B cell (primary cell): ENCODE data around the gene PLTP. TPM values are rescaled to one million over a fixed set of nuclear protein-coding genes. Genes with fewer than 3 reads are reported as not detected.

Experiments
- ATAC-seq: fragments of 200-7000 bp; cut with Tn5 transposase; one replicate; pipeline ENCODE4 v1.10.0; 2021; ENCODE audit warnings: low read depth, mild to moderate bottlenecking, moderate number of reproducible peaks, moderate library complexity
- CTCF ChIA-PET: fragments of 350-600 bp; sonication (Branson Sonifier 250); formaldehyde crosslinking; loops from one replicate; lab custom pipeline; 2021; ENCODE audit warnings: antibody characterized with exemption, inconsistent platforms; lab: Charles Lee
- POLR2A ChIA-PET: fragments of 350-600 bp; sonication (Branson Sonifier 250); formaldehyde crosslinking; loops from one replicate; lab custom pipeline; 2021; ENCODE audit warnings: antibody characterized with exemption; lab: Charles Lee
- DNase-seq: peaks from one replicate; pipeline ENCODE4 v3.0.0; 2013
- H2AFZ ChIP-seq: 2 replicates; pipeline ENCODE4 v1.6.1; 2012; ENCODE audit warnings: mild to moderate bottlenecking, low read depth, low read length; ENCODE audit not compliant: insufficient read depth, poor library complexity, severe bottlenecking
- H3K27ac ChIP-seq, 2 donors: 1 replicate in 1 of 2; 2 replicates in 1 of 2; pipeline ENCODE4 v1.5.1; 2012 to 2013; ENCODE audit warnings: low read length in 2 of 2, mild to moderate bottlenecking in 2 of 2, moderate library complexity in 1 of 2
- H3K27me3 ChIP-seq, 4 experiments: fragments of 200-600 bp in 1 of 4; sonication (generic) in 1 of 4; replicated peaks in 1 of 4; 1 replicate in 2 of 4; 2 replicates in 2 of 4; pipeline versions ENCODE4 v1.6.1 to v1.7.0; 2013 to 2016; ENCODE audit warnings: low read length in 3 of 4, mild to moderate bottlenecking in 2 of 4, mixed read lengths in 1 of 4, moderate library complexity in 1 of 4; ENCODE audit not compliant: insufficient read depth in 4 of 4, control insufficient read depth in 3 of 4; ENCODE audit errors: control extremely low read depth in 1 of 4
- H3K36me3 ChIP-seq, 2 experiments: replicated peaks in 1 of 2; 1 replicate in 1 of 2; 2 replicates in 1 of 2; pipeline versions ENCODE4 v1.6.1 to v1.7.1; 2013; ENCODE audit warnings: low read length in 1 of 2; ENCODE audit not compliant: insufficient read depth in 2 of 2, control insufficient read depth in 1 of 2; ENCODE audit errors: control extremely low read depth in 1 of 2, extremely low read depth in 1 of 2
- H3K4me1 ChIP-seq, 2 donors: fragments of 200-600 bp in 1 of 2; sonication (generic) in 1 of 2; 1 replicate in 1 of 2; 2 replicates in 1 of 2; pipeline versions ENCODE4 v1.5.1 to v1.6.1; 2013 to 2017; ENCODE audit warnings: low read length in 2 of 2; ENCODE audit not compliant: control insufficient read depth in 2 of 2, insufficient read depth in 2 of 2
- H3K4me2 ChIP-seq: replicated peaks from 2 replicates; pipeline ENCODE3; 2012; ENCODE audit warnings: mild to moderate bottlenecking, low read depth, low read length; ENCODE audit not compliant: poor library complexity, severe bottlenecking
- H3K4me3 ChIP-seq, 5 experiments: fragments of 200-600 bp in 1 of 5; sonication (generic) in 1 of 5; 1 replicate in 3 of 5; 2 replicates in 2 of 5; pipeline versions ENCODE4 v1.5.1 to v1.7.0; 2011 to 2016; ENCODE audit warnings: low read length in 4 of 5, mild to moderate bottlenecking in 4 of 5, low read depth in 2 of 5, control low read depth in 1 of 5, moderate library complexity in 1 of 5; ENCODE audit not compliant: insufficient read depth in 1 of 5; ENCODE audit errors: control extremely low read depth in 1 of 5, extremely low read depth in 1 of 5
- H3K79me2 ChIP-seq: fragments of 200-600 bp; sonication (generic); one replicate; pipeline ENCODE4 v1.6.0; 2016; ENCODE audit warnings: low read length; ENCODE audit not compliant: control insufficient read depth, insufficient read depth
- H3K9ac ChIP-seq: fragments of 200-600 bp; sonication (generic); 2 replicates; pipeline ENCODE4 v1.6.1; 2017; ENCODE audit warnings: mild to moderate bottlenecking, low read length, moderate library complexity
- H3K9me3 ChIP-seq, 3 donors: one replicate each; pipeline versions ENCODE4 v1.6.1 to v1.7.1; 2013; ENCODE audit warnings: low read length in 2 of 3; ENCODE audit not compliant: control insufficient read depth in 2 of 3, insufficient read depth in 1 of 3; ENCODE audit errors: control extremely low read depth in 1 of 3
- H4K20me1 ChIP-seq: 2 replicates; pipeline ENCODE4 v1.6.0; 2012; ENCODE audit warnings: mild to moderate bottlenecking, low read length; ENCODE audit not compliant: insufficient read depth, control insufficient read depth, poor library complexity, severe bottlenecking
- H3K27ac Mint-ChIP-seq: one replicate; pipeline ENCODE4 v1.8.0; 2021; ENCODE audit warnings: mixed read lengths
- H3K27me3 Mint-ChIP-seq: one replicate; pipeline ENCODE4 v1.8.0; 2021; ENCODE audit warnings: mixed read lengths
- H3K4me1 Mint-ChIP-seq: one replicate; pipeline ENCODE4 v1.8.0; 2021; ENCODE audit warnings: mixed read lengths
- H3K4me3 Mint-ChIP-seq: one replicate; pipeline ENCODE4 v1.8.0; 2021; ENCODE audit warnings: mixed read lengths
- H3K9me3 Mint-ChIP-seq: one replicate; pipeline ENCODE4 v1.8.0; 2022; ENCODE audit warnings: mixed read lengths; ENCODE audit not compliant: insufficient read depth
- CTCF ChIP-seq: fragments of 200-600 bp; IDR thresholded peaks from one replicate; pipeline ENCODE4 v1.8.0; 2022; ENCODE audit warnings: antibody characterized with exemption, mild to moderate bottlenecking
- EZH2 ChIP-seq: IDR thresholded peaks from 2 replicates; pipeline ENCODE4 v1.6.1; 2012; ENCODE audit warnings: borderline replicate concordance, low read depth, mild to moderate bottlenecking, moderate library complexity, low read length; ENCODE audit not compliant: insufficient read depth, poor library complexity, severe bottlenecking
- WGBS: methylation state at CpG from one replicate; pipeline ENCODE4 v1.1.5; 2013; ENCODE audit warnings: missing lambda C conversion rate; ENCODE audit not compliant: insufficient coverage; 5-methylcytosine and 5-hydroxymethylcytosine counted together
- intact Hi-C: fragments of 100-400 bp; cut with micrococcal nuclease; formaldehyde crosslinking; loops from one replicate; pipeline ENCODE4 v1.10.0; 2022
- polyA plus RNA-seq: library from polyadenylated mRNA; depleted of rRNA; stranded (reverse); fragments of >200 nt; gene quantifications from 2 replicates; pipeline ENCODE4 v1.2.3, GENCODE V29; 2012
- total RNA-seq, 2 donors: library from RNA; stranded (reverse); fragments of 120-200 nt in 1 of 2; gene quantifications; 1 replicate in 1 of 2; 2 replicates in 1 of 2; pipeline versions ENCODE4 v1.2.3 to v1.2.4, GENCODE V29; 2013 to 2022

The PLTP gene
- total and polyA plus RNA-seq, 2 donors (not counting 1 experiment from before 2014, with no cell fraction given) = 1.4 to 4.0 TPM

DNA sequence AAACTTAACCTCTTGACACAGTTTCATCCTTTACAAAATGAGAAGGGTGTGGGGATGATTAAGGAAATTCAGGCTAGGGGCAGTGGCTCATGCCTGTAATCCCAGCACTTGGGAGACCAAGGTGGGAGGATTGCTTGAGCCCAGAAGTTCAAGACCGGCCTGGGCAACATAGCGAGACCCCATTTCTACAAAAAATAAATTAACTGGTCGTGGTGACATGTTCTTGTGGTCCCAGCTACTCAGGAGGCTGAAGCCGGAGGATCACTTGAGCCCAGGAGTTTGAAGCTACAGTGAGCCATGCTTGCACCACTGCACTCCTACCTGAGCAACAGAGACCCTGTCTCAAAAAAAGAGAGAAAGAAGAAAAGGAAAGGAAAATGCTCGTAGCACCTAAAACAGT is 45.5 kb downstream of the PLTP start:
- H4K20me1 ChIP-seq = no peaks in the 10 kb centered on the region
- Mint-ChIP-seq H3K27me3 (no peaks in the 10 kb centered on the region), H3K4me1 (no peaks in the 10 kb centered on the region), H3K27ac (no peak overlapping the region), H3K4me3 (no peak overlapping the region), H3K9me3 (no peaks in the 10 kb centered on the region)
- no peak overlapping the region for H2AFZ ChIP-seq
- H3K27ac ChIP-seq = no peak overlapping the region
- no peaks in the 10 kb centered on the region for H3K9me3 ChIP-seq
- H3K4me3 ChIP-seq = no peak overlapping the region
- 96% methylated on average over 4 of the region's 5 CpGs for WGBS
- ATAC-seq (no peak), DNase-seq (no peak)
- no peak overlapping the region for H3K9ac ChIP-seq
- intact Hi-C loops = no loop called here
- peaks cover 9% of the 10 kb centered on the region for H3K79me2 ChIP-seq
- H3K27me3 ChIP-seq = no peaks in the 10 kb centered on the region
- H3K4me1 ChIP-seq = no peaks in the 10 kb centered on the region
- ChIA-PET CTCF (interaction anchor here (1.0 kb wide), 1 partner anchor 9 kb away, joined by 3 read pairs; no protein-coding TSS in a partner anchor), POLR2A (no interaction called here)
- H3K4me2 ChIP-seq = no peak overlapping the region
- TF ChIP-seq EZH2 (no peak), CTCF (no peak)
- no peaks in the 10 kb centered on the region for H3K36me3 ChIP-seq

DNA sequence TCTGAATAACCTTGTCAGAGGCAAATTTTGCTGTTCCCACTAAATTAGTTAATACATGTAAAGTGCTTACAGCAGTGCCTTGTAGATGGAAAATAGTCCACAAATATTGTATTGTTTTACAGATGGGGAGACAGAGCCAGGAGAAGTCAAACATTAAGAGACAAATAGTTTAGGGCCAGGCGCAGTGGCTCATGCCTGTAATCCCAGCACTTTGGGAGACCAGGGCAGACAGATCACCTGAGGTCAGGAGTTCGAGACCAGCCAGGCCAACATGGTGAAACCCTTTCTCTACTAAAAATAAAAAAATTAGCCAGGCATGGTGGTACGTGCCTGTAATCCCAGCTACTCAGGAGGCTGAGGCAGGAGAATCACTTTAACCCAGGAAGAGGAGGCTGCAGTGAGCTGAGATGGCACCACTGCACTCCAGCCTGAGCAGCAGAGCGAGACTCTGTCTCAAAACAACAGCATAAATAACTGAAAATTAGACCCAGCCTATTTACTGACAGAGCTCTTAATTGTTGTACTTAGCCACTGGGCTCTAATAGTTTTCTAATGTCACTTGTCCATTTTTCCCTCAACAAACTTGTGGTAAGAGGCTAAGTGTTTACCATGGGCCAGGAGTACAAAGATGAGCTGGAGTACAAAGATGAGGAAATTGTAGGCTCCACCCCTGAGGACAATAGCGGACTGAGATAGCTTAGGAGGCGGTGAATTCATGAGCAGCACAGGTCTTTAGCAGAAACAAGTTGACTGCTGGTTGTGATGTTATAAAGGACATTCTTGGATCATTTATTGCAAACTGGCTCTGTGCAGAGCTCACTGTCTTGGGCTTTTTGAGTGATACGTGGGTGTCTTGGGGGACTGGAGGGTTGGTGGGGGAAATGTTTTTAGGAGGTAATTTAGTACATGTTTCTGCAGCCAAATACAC is 48.1 kb downstream of the PLTP start:
- Mint-ChIP-seq H3K4me1 (peaks cover 6% of the 10 kb centered on the region), H3K27ac (no peak overlapping the region), H3K9me3 (no peaks in the 10 kb centered on the region), H3K27me3 (no peaks in the 10 kb centered on the region), H3K4me3 (no peak overlapping the region)
- no peak overlapping the region for H3K9ac ChIP-seq
- ChIA-PET CTCF (no interaction called here), POLR2A (interaction anchor here (0.7 kb wide), 1 partner anchor 187 kb away, joined by 5 read pairs; no protein-coding TSS in a partner anchor)
- DNase-seq (no peak), ATAC-seq (no peak)
- WGBS = 100% methylated on average over 5 of the region's 7 CpGs
- no peaks in the 10 kb centered on the region for H4K20me1 ChIP-seq
- intact Hi-C loops = no loop called here
- peaks cover 30% of the 10 kb centered on the region for H3K79me2 ChIP-seq
- H3K4me3 ChIP-seq = no peak overlapping the region
- H3K36me3 ChIP-seq = no peaks in the 10 kb centered on the region
- TF ChIP-seq EZH2 (no peak), CTCF (no peak)
- H3K27ac ChIP-seq = no peak overlapping the region
- no peaks in the 10 kb centered on the region for H3K4me1 ChIP-seq
- H3K27me3 ChIP-seq = no peaks in the 10 kb centered on the region
- no peak overlapping the region for H2AFZ ChIP-seq
- H3K4me2 ChIP-seq = no peak overlapping the region
- no peaks in the 10 kb centered on the region for H3K9me3 ChIP-seq
